ENCODE results near the gene CAMK2A.

- TF ChIP-seq CTCF (IDR thresholded peaks at IDR 0.05; ENCODE audit: insufficient read depth, low read length, poor library complexity, severe bottlenecking) (no peak), EZH2phosphoT487 (conservative IDR thresholded peaks at IDR 0.05; ENCODE audit: low read length) (no peak)
These were observed 75.3 kb downstream of the CAMK2A start for GRCh38 chr5:150214289-150214688.
